Measurements from ENCODE around the gene GARRE1. TPM values are rescaled to one million over a fixed set of nuclear protein-coding genes. Genes with fewer than 3 reads are reported as not detected.
"Not testable (repeated sequence)": the region's sequence is repeated elsewhere in the genome, so short reads cannot be mapped to it uniquely, and the experiment has no call there.

Gene GARRE1, protein sequence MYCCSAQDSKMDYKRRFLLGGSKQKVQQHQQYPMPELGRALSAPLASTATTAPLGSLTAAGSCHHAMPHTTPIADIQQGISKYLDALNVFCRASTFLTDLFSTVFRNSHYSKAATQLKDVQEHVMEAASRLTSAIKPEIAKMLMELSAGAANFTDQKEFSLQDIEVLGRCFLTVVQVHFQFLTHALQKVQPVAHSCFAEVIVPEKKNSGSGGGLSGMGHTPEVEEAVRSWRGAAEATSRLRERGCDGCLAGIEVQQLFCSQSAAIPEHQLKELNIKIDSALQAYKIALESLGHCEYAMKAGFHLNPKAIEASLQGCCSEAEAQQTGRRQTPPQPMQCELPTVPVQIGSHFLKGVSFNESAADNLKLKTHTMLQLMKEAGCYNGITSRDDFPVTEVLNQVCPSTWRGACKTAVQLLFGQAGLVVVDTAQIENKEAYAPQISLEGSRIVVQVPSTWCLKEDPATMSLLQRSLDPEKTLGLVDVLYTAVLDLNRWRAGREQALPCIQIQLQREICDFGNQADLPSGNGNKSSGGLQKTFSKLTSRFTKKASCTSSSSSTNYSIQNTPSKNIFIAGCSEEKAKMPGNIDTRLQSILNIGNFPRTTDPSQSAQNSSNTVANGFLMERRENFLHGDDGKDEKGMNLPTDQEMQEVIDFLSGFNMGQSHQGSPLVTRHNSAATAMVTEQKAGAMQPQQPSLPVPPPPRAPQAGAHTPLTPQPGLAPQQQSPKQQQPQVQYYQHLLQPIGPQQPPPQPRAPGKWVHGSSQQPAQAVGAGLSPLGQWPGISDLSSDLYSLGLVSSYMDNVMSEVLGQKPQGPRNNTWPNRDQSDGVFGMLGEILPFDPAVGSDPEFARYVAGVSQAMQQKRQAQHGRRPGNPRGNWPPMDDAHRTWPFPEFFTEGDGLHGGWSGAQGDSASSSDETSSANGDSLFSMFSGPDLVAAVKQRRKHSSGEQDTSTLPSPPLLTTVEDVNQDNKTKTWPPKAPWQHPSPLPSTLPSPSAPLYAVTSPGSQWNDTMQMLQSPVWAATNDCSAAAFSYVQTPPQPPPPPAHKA (N-terminal part only)
- 22.5 TPM for polyA plus RNA-seq
- long read RNA-seq, donor 1, full-length matches to known transcripts, result 3 of 10 reads
- long read RNA-seq, donor 1, partial matches to known transcripts, result 7 of 10 reads
- long read RNA-seq, donor 1, other reads (novel, unspliced or antisense), result 0 of 10 reads
- long read RNA-seq, donor 2, partial matches to known transcripts, result 12 of 16 reads
- long read RNA-seq, donor 2, other reads (novel, unspliced or antisense), result 0 of 16 reads
- long read RNA-seq, donor 3, result 0 reads
- long read RNA-seq, donor 4, partial matches to known transcripts, result 0 of 1 reads
- long read RNA-seq, donor 4, other reads (novel, unspliced or antisense), result 0 of 1 reads
- long read RNA-seq, donor 5, partial matches to known transcripts, result 0 of 2 reads
- long read RNA-seq, donor 5, other reads (novel, unspliced or antisense), result 0 of 2 reads
- long read RNA-seq, donor 6, partial matches to known transcripts, result 28 of 32 reads
- long read RNA-seq, donor 6, other reads (novel, unspliced or antisense), result 0 of 32 reads
- long read RNA-seq, donor 7, partial matches to known transcripts, result 6 of 10 reads
- long read RNA-seq, donor 7, other reads (novel, unspliced or antisense), result 0 of 10 reads
- long read RNA-seq, donor 8, full-length matches to known transcripts, result 5 of 27 reads
- long read RNA-seq, donor 8, partial matches to known transcripts, result 22 of 27 reads
- long read RNA-seq, donor 8, other reads (novel, unspliced or antisense), result 0 of 27 reads
- long read RNA-seq, donor 9, partial matches to known transcripts, result 0 of 1 reads
- long read RNA-seq, donor 9, other reads (novel, unspliced or antisense), result 0 of 1 reads
- long read RNA-seq, donor 10, partial matches to known transcripts, result 8 of 10 reads
- long read RNA-seq, donor 10, other reads (novel, unspliced or antisense), result 0 of 10 reads
- long read RNA-seq, donor 11, partial matches to known transcripts, result 5 of 8 reads
- long read RNA-seq, donor 11, other reads (novel, unspliced or antisense), result 0 of 8 reads

DNA sequence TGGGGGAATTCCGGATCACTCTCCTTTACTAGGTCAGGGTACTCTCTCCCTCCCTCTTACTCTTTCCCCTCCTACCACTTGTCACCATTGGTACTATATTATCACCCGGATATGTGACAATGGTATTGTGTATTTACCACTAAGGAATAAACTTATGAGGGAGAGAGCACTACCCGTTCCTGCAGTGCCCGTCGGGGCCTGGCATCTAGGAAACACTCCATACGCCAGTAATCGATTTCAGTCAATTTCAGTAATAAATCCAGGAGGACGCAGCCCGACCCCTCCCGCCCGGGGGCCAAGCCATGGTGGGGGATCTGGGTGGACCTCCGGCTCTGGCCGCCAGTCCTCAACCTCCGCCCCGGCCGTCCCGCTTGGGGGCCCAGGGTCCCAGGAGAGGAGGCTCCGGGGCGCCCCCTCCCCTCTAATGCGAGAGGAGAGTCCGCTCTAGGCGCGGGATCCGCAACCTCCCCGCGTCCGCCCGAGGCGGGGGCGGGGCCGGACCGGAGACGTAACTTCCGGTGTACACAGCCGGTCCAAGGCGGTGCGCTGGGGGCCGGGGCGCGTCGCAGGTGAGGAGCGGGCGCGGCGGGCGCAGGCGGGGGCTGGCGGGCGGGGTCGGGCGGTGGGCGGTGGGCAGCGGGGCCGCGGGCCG, at the start of gene GARRE1:
TSS of gene GARRE1 (plus strand) at position 509 of the 652 bp plus-strand sequence. CDS start 45,920 bp downstream, outside the sequence.
- H3K9me3 ChIP-seq (ENCODE audit: control insufficient read depth, low read depth, low read length), result no peaks in the 10 kb centered on the region

DNA sequence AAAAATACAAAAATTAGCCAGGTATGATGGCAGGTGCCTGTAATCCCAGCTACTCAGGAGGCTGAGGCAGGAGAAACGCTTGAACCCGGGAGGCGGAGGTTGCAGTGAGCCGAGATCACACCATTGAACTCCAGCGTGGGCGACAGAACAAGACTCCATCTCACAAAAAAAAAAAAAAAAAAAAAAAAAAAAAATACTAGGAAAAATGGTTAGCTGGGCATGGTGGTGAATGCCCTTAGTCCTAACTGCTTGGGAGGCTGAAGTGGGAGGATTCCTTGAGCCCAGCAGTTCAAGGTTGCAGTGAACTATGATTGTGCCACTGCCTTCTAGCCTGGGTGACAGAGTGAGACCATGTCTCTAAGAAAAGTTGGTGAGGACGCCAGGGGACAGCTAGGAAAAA, 49.0 kb upstream of the GARRE1 start:
- H3K4me3 ChIP-seq (ENCODE audit: low read length), result not testable (repeated sequence)
- WGBS (ENCODE audit: insufficient coverage, low lambda C conversion rate), result 100% methylated on average over 1 of the region's 7 CpGs

More for the DNA sequence above, at the start of gene GARRE1:
- Histone ChIP-seq H3K36me3 (ENCODE audit: control insufficient read depth, insufficient read depth, low read length) (no peaks in the 10 kb centered on the region), H3K27ac (ENCODE audit: low read length) (peak within 1 kb of the TSS; percentile 95), H3K4me1 (ENCODE audit: control insufficient read depth, insufficient read depth, low read length) (peaks cover 4% of the 10 kb centered on the region), H3K4me3 (ENCODE audit: low read length) (peak within 1 kb of the TSS; percentile 98), H3K27me3 (ENCODE audit: control insufficient read depth, insufficient read depth, low read length) (no peaks in the 10 kb centered on the region)
- DNase-seq, result peak; percentile 83 to 88
- 0% methylated on average over 1 of the region's 56 CpGs for WGBS (ENCODE audit: insufficient coverage, low lambda C conversion rate)

DNA sequence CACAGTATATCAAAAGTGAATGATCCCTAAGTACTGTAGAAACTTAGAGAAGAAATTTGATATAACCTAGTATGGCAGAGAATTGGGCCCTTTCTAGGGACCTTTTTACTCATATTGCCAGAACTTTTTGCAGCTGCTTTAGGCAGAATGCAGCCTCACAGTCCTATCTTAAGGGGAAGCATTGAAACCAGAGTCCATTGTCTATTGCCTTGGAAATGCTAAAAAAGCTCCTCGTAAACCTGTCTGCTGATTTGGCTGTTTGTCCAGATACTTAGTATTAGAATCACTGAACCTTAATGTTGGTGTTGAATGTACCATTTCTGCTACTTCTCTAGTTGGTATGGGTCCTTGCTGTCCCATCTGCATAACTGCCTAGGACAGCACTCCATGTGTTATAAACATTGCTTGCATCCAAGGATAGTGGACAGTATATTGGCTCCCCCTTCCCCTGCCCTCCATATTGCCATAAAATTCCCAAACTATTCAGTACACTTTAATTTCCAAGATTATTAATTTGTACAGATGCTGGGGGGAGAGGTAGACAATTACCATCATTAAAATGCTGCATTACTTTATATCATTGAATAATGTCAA, 46.0 kb upstream of the GARRE1 start:
- Histone ChIP-seq H3K9me3 (ENCODE audit: control insufficient read depth, low read depth, low read length) (no peaks in the 10 kb centered on the region), H3K4me1 (ENCODE audit: control insufficient read depth, insufficient read depth, low read length) (no peaks in the 10 kb centered on the region), H3K4me3 (ENCODE audit: low read length) (no peak overlapping the region), H3K27ac (ENCODE audit: low read length) (no peak overlapping the region), H3K36me3 (ENCODE audit: control insufficient read depth, insufficient read depth, low read length) (peaks cover 48% of the 10 kb centered on the region), H3K27me3 (ENCODE audit: control insufficient read depth, insufficient read depth, low read length) (no peaks in the 10 kb centered on the region)
- DNase-seq, result no peak
- whole genome bisulfite sequencing (ENCODE audit: insufficient coverage, low lambda C conversion rate), result no CpG with 5 or more reads among the region's 1 CpG

More for the DNA sequence above, 49.0 kb upstream of the GARRE1 start:
- DNase-seq; H3K9me3 ChIP-seq (ENCODE audit: control insufficient read depth, low read depth, low read length); H3K27me3 ChIP-seq (ENCODE audit: control insufficient read depth, insufficient read depth, low read length); H3K4me1 ChIP-seq (ENCODE audit: control insufficient read depth, insufficient read depth, low read length); H3K27ac ChIP-seq (ENCODE audit: low read length): not testable (repeated sequence)
- peaks cover 40% of the 10 kb centered on the region for H3K36me3 ChIP-seq (ENCODE audit: control insufficient read depth, insufficient read depth, low read length)

DNA sequence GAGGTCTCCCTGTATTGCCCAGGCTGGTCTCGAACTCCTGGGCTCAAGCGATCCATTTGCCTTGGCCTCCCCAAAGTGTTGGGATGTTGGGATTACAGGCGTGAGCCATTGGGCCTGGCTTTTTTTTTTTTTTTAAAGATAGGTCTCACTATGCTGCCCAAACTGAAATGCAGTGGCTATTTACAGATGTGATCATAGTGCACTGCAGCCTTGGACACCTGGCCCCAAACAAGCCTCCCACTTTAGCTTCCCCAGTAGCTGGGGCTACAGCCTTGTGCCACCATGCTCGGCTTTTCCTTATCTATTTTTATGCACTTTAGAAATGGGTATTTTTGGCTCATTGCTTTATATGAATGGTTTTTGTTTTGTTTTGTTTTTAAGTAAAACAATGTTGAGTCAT, 44.6 kb upstream of the GARRE1 start:
- no CpG with 5 or more reads among the region's 4 CpGs for WGBS (ENCODE audit: insufficient coverage, low lambda C conversion rate)
- H3K27me3 ChIP-seq (ENCODE audit: control insufficient read depth, insufficient read depth, low read length), result no peaks in the 10 kb centered on the region
- H3K4me3 ChIP-seq (ENCODE audit: low read length), result no peak overlapping the region
- peaks cover 57% of the 10 kb centered on the region for H3K36me3 ChIP-seq (ENCODE audit: control insufficient read depth, insufficient read depth, low read length)
- DNase-seq, result no peak
- no peak overlapping the region for H3K27ac ChIP-seq (ENCODE audit: low read length)
- H3K9me3 ChIP-seq (ENCODE audit: control insufficient read depth, low read depth, low read length), result no peaks in the 10 kb centered on the region
- H3K4me1 ChIP-seq (ENCODE audit: control insufficient read depth, insufficient read depth, low read length), result no peaks in the 10 kb centered on the region

DNA sequence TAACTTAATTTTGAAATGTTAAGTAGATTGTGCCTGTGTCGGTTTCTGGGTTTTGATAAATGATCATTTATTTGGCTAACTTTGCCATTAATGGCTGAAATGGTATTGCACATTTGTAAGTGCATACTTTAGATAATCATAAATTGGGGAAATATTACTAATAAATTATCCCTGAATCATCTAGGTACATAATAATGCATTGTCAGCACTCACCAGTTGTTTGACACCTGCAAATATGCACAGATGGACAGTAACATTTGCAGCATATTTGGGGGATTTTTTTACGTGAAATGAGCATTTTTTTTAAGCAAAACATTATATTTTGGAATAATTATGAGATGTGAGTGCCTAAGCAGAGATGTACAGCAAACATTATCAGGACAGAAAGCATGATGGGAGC, 41.1 kb upstream of the GARRE1 start:
- H3K4me1 ChIP-seq (ENCODE audit: control insufficient read depth, insufficient read depth, low read length), result no peaks in the 10 kb centered on the region
- no peak overlapping the region for H3K4me3 ChIP-seq (ENCODE audit: low read length)
- H3K36me3 ChIP-seq (ENCODE audit: control insufficient read depth, insufficient read depth, low read length), result peaks cover 56% of the 10 kb centered on the region
- no peak overlapping the region for H3K27ac ChIP-seq (ENCODE audit: low read length)
- no peaks in the 10 kb centered on the region for H3K27me3 ChIP-seq (ENCODE audit: control insufficient read depth, insufficient read depth, low read length)
- 100% methylated on average over 1 of the region's 2 CpGs for WGBS (ENCODE audit: insufficient coverage, low lambda C conversion rate)
- no peaks in the 10 kb centered on the region for H3K9me3 ChIP-seq (ENCODE audit: control insufficient read depth, low read depth, low read length)
- no peak for DNase-seq

DNA sequence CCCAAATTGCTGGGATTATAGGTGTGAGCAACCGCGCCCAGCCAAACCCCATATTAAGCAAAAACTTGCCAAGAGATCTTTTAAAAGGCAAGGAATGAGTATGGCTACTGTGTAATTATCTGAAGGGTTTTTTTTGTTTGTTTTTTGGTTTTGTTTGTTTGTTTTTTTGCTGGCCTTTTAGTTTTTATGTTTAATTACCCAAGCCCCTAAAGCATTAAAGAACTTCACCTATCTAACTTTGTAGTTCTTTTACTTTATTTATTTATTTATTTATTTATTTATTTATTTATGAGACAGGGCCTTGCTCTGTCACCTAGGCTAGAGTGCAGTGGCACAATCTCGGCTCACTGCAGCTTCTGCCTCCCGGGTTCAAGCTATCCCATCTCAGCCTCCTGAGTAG, 40.3 kb upstream of the GARRE1 start:
- no CpG with 5 or more reads among the region's 4 CpGs for WGBS (ENCODE audit: insufficient coverage, low lambda C conversion rate)
- Histone ChIP-seq H3K36me3 (ENCODE audit: control insufficient read depth, insufficient read depth, low read length) (peaks cover 57% of the 10 kb centered on the region), H3K4me3 (ENCODE audit: low read length) (no peak overlapping the region), H3K4me1 (ENCODE audit: control insufficient read depth, insufficient read depth, low read length) (no peaks in the 10 kb centered on the region), H3K9me3 (ENCODE audit: control insufficient read depth, low read depth, low read length) (no peaks in the 10 kb centered on the region), H3K27me3 (ENCODE audit: control insufficient read depth, insufficient read depth, low read length) (no peaks in the 10 kb centered on the region), H3K27ac (ENCODE audit: low read length) (no peak overlapping the region)
- DNase-seq, result no peak

DNA sequence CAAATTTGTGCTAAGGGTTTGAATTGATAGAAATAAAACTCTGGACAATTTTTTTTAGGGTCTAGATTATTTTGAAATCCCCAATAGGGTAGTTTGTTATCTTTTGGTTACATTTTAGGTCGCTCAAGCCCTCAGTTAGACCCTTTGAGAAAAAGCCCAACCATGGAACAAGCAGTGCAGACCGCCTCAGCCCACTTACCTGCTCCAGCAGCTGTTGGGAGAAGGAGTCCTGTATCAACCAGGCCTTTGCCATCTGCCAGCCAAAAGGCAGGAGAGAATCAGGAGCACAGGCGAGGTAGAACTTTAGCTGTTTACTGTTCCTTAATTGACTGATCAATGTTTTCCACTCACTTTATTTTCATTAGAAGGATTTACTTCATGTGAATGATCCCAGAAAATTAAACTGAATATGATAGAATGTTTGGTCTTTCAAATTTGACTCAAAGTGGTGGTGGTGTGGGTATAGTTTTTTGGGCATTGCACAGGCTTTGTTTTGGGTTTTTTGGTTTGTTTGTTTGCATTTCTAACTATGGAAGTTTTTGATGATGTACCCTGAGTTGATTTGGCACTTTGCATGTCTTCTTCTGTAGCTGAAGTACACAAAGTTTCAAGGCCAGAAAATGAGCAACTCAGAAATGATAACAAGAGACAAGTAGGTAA, 39.2 kb upstream of the GARRE1 start:
- H3K27me3 ChIP-seq (ENCODE audit: control insufficient read depth, insufficient read depth, low read length), result no peaks in the 10 kb centered on the region

DNA sequence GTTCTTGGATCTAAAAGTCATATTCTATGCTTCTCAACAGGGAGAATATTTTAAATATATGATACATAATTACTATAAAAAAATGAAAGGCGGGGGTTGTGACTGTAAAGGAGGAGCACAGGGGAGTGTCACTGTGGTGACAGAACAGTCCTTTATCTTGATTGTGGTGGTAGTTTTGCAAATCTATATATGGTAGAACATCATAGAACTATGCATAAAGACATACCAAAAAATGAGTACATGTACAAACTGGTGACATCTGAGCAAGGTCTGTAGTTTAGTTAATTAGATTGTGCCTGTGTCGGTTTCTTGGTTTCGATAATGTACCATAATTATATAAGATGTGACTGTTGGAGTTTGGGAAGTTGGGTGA, 38.7 kb upstream of the GARRE1 start:
- WGBS (ENCODE audit: insufficient coverage, low lambda C conversion rate), result 100% methylated on average over 1 of the region's 3 CpGs
- Histone ChIP-seq H3K4me1 (ENCODE audit: control insufficient read depth, insufficient read depth, low read length) (no peaks in the 10 kb centered on the region), H3K4me3 (ENCODE audit: low read length) (no peak overlapping the region), H3K36me3 (ENCODE audit: control insufficient read depth, insufficient read depth, low read length) (peaks cover 54% of the 10 kb centered on the region), H3K27me3 (ENCODE audit: control insufficient read depth, insufficient read depth, low read length) (no peaks in the 10 kb centered on the region), H3K27ac (ENCODE audit: low read length) (no peak overlapping the region), H3K9me3 (ENCODE audit: control insufficient read depth, low read depth, low read length) (no peaks in the 10 kb centered on the region)
- DNase-seq, result no peak

More for the DNA sequence above, 39.2 kb upstream of the GARRE1 start:
- Histone ChIP-seq H3K9me3 (ENCODE audit: control insufficient read depth, low read depth, low read length) (no peaks in the 10 kb centered on the region), H3K36me3 (ENCODE audit: control insufficient read depth, insufficient read depth, low read length) (peaks cover 55% of the 10 kb centered on the region), H3K4me3 (ENCODE audit: low read length) (no peak overlapping the region), H3K27ac (ENCODE audit: low read length) (no peak overlapping the region), H3K4me1 (ENCODE audit: control insufficient read depth, insufficient read depth, low read length) (no peaks in the 10 kb centered on the region)
- DNase-seq, result no peak
- 100% methylated on average over 1 of the region's 3 CpGs for WGBS (ENCODE audit: insufficient coverage, low lambda C conversion rate)

All from large intestine (tissue), 12 donors.